Measurements from ENCODE around the gene USF3.

Gene USF3

DNA sequence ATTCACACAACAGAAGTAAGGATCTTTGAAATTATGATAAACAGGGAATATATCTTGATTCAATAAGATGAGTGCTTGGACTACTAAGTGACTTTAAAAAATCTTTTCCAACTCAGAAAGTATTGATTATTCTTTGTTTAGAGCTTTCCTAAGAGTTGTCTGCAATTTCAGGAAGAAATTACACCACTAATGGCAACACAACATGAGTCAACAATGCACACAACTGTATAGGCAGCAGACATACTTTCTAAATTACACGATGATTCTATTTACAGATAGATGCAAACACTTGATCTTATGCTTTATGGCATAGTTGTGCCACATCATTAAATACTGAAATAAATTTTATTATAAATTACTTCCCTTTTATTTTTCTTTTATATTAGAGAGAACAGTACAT, 45.2 kb upstream of the USF3 start:
- POLR2A ChIA-PET = interaction anchor here (0.6 kb wide), 1 partner anchor 13 kb away, joined by 3 read pairs; no protein-coding TSS in a partner anchor
- TF ChIP-seq, protein P1, sequence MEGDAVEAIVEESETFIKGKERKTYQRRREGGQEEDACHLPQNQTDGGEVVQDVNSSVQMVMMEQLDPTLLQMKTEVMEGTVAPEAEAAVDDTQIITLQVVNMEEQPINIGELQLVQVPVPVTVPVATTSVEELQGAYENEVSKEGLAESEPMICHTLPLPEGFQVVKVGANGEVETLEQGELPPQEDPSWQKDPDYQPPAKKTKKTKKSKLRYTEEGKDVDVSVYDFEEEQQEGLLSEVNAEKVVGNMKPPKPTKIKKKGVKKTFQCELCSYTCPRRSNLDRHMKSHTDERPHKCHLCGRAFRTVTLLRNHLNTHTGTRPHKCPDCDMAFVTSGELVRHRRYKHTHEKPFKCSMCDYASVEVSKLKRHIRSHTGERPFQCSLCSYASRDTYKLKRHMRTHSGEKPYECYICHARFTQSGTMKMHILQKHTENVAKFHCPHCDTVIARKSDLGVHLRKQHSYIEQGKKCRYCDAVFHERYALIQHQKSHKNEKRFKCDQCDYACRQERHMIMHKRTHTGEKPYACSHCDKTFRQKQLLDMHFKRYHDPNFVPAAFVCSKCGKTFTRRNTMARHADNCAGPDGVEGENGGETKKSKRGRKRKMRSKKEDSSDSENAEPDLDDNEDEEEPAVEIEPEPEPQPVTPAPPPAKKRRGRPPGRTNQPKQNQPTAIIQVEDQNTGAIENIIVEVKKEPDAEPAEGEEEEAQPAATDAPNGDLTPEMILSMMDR (IDR thresholded peaks at IDR 0.05; ENCODE audit: control extremely low read depth, extremely low read depth, low read depth, missing control alignments) = no peak
- CTCF ChIA-PET = interaction anchor here (0.8 to 2.5 kb wide), 5 partner anchors 15 to 246 kb away, joined by 3 to 6 read pairs (median 4); no protein-coding TSS in a partner anchor
- DNase-seq (ENCODE audit: extremely low spot score) = no peak

DNA sequence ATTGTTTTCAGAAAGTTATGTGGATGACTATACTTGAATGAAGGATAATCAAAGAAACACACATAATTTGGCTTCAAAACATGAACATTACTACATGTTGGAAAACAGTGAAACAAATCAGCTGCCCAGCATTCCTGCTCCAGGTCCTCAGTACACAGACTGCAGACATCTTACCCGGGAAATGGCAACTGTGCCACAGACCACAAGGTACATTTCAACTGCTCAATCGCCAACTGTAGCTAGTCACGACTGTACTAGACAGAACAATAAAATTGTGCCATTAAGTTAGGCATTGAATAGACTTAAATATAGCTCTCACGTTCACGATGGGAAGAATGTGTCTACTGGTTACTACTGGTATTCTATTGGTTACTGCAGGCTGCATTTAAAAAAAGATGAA, 44.6 kb upstream of the USF3 start:
- DNase-seq (ENCODE audit: extremely low spot score) = no peak
- ChIA-PET POLR2A (interaction anchor here (0.6 kb wide), 1 partner anchor 12 kb away, joined by 3 read pairs; no protein-coding TSS in a partner anchor), CTCF (interaction anchor here (0.8 to 2.7 kb wide), 9 partner anchors 10 to 550 kb away, joined by 3 to 8 read pairs (median 4); no protein-coding TSS in a partner anchor)
- TF ChIP-seq, protein P1 (IDR thresholded peaks at IDR 0.05; ENCODE audit: control extremely low read depth, extremely low read depth, low read depth, missing control alignments) = no peak

DNA sequence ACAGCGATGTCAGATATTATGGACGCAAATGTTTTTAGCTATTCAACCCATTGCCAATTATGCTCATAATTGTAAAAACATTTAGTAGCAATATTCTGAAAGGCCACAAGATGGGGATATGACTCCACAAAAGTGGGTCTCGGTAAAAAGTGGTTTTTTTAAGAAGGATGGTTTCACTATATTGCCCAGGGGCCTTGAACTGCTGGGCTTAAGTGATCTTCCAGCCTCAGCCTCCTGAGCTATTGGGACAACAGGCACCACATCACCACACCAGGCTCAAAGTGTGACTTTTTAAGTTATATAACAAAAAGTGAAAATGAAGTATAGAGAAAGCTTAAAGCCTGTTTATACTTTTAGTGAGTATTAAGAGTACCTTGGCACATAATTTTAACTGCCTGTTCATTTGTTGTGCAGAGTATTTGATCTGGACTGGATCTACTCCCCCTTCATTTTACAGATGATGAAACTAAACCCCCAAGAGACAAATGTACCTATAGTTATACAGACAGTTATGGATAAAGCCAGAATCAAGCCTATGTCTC, 40.2 kb upstream of the USF3 start:
- DNase-seq (ENCODE audit: extremely low spot score) = peak; percentile 40
- CTCF ChIA-PET = interaction anchor here (0.6 to 3.6 kb wide), 37 partner anchors 9 to 683 kb away, joined by 3 to 64 read pairs (median 4); partner anchors contain the start of genes ATP6V1A and NAA50
- POLR2A ChIA-PET = interaction anchor here (0.9 kb wide), 1 partner anchor 8 kb away, joined by 4 read pairs; no protein-coding TSS in a partner anchor
- TF ChIP-seq, protein P1 (IDR thresholded peaks at IDR 0.05; ENCODE audit: control extremely low read depth, extremely low read depth, low read depth, missing control alignments) = peak; percentile 65

DNA sequence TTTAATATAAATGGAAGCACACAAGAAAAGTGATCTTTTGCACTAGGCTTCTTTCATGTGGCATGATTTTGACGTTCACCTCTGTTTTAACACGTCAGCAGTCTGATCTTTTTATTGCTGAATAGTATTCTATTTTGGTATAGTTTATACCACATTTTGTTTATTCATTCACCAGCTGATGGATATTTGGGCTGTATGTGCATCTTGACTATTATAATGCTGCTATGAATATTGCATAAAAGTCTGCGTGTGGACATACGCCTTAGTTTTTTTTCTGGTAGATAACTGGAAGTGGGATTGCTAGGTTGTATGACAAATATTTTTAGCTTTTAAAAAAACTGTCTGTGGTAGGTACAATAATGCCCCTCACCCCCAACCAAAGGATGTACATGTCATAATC, 35.3 kb upstream of the USF3 start:
- TF ChIP-seq, protein P1 (IDR thresholded peaks at IDR 0.05; ENCODE audit: control extremely low read depth, extremely low read depth, low read depth, missing control alignments) = no peak
- DNase-seq (ENCODE audit: extremely low spot score) = no peak
- ChIA-PET POLR2A (no interaction called here), CTCF (interaction anchor here (0.8 to 2.5 kb wide), 5 partner anchors 11 to 26 kb away, joined by 3 to 13 read pairs (median 4); partner anchors contain the start of gene NAA50)

DNA sequence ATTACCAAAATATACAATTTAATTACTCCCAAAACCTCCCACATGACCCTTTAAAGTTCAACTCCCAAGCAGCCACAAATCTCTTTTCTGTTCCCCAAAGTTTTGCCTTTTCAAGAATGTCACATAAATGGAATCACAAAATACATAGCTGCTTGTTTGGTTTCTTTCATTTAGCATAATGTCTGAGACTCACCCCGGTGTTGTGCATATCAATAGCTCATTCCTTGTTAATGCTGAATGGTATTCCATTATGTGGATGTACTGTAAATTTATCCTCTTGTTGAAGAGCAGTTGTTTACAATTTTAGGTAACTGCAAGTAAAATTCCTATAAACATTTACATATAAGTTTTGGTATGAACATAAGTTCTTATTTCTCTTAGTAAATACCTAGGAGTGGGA, 34.1 kb upstream of the USF3 start:
- TF ChIP-seq, protein P1 (IDR thresholded peaks at IDR 0.05; ENCODE audit: control extremely low read depth, extremely low read depth, low read depth, missing control alignments) = no peak
- POLR2A ChIA-PET = no interaction called here
- CTCF ChIA-PET = interaction anchor here (1.0 to 2.4 kb wide), 6 partner anchors 9 to 347 kb away, joined by 3 to 12 read pairs (median 5); partner anchors contain the start of genes ATP6V1A and NAA50
- no peak for DNase-seq (ENCODE audit: extremely low spot score)

DNA sequence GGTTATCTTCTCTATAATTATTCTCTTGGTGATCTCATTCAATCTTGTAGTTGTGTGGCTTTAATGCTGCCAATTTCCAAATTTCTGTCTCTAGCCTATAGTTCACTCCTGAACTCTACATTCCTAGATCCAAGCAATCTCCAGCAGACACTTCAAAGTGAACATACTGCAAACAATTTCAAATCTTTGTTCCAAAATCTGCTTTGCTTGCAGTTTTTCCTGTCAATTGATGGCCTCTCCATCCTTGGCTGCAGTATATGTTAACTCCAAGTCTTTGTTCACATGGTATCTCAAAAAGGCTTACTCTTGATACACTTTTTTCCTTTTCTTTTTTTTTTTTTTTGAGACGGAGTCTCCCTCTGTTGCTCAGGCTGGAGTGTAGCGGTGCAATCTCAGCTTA, 32.2 kb upstream of the USF3 start:
- CTCF ChIA-PET = interaction anchor here (1.0 to 5.9 kb wide), 8 partner anchors 7 to 690 kb away, joined by 3 to 35 read pairs (median 7); partner anchors contain the start of genes ATP6V1A and NAA50
- POLR2A ChIA-PET = interaction anchor here (0.7 kb wide), 1 partner anchor 13 kb away, joined by 3 read pairs; no protein-coding TSS in a partner anchor
- TF ChIP-seq, protein P1 (IDR thresholded peaks at IDR 0.05; ENCODE audit: control extremely low read depth, extremely low read depth, low read depth, missing control alignments) = no peak
- DNase-seq (ENCODE audit: extremely low spot score) = no peak

Data from GM10248 (cell line).